HUDEP-2 (cell line): Measurements from ENCODE around the gene GSN.

Source experiments
- DNase-seq, 76 experiments: peaks; one replicate each; lab custom pipeline; 2025; ENCODE audit not compliant: unreplicated experiment in 76 of 76; lab: John Stamatoyannopoulos, UW

GSN gene

GRCh38 chr9:121267689-121268597 is at the start of gene GSN:
Gene GSN (plus strand): TSS chr9:121268162. CDS start chr9:121301972, 33,810 bp downstream.
- peak in 45 of 76 experiments; percentile 4 to 70 (median 39) for DNase-seq

GRCh38 chr9:121218357-121219027 is 49.5 kb upstream of the GSN start:
- DNase-seq: no peak

GRCh38 chr9:121219530-121219929 is 48.4 kb upstream of the GSN start:
- DNase-seq: no peak

- DNase-seq: no peak
These were observed 46.8 kb upstream of the GSN start for GRCh38 chr9:121220996-121221663.

- DNase-seq: no peak
These were observed 46.3 kb upstream of the GSN start for GRCh38 chr9:121221664-121222055.

- peak in 28 of 76 experiments; percentile 4 to 63 (median 38) for DNase-seq
These were observed 45.3 kb upstream of the GSN start for GRCh38 chr9:121222524-121223171.

GRCh38 chr9:121225240-121225639 is 42.7 kb upstream of the GSN start:
- DNase-seq: no peak

- DNase-seq: no peak
These were observed 41.8 kb upstream of the GSN start for GRCh38 chr9:121226175-121226574.

- no peak for DNase-seq
These were observed 40.1 kb upstream of the GSN start for GRCh38 chr9:121227862-121228261.

- DNase-seq: no peak
These were observed 37.7 kb upstream of the GSN start for GRCh38 chr9:121230256-121230655.

- DNase-seq: peak in 1 of 76 experiments; percentile 16
These were observed 35.7 kb upstream of the GSN start for GRCh38 chr9:121232251-121232650.

- no peak for DNase-seq
These were observed 33.8 kb upstream of the GSN start for GRCh38 chr9:121233906-121234831.

GRCh38 chr9:121234832-121235161 is 33.2 kb upstream of the GSN start:
- no peak for DNase-seq

- DNase-seq: no peak
These were observed 32.5 kb upstream of the GSN start for GRCh38 chr9:121235512-121235911.

GRCh38 chr9:121237916-121238315 is 30.0 kb upstream of the GSN start:
- no peak for DNase-seq

GRCh38 chr9:121239071-121239470 is 28.9 kb upstream of the GSN start:
- no peak for DNase-seq

GRCh38 chr9:121239851-121240250 is 28.1 kb upstream of the GSN start:
- no peak for DNase-seq

- no peak for DNase-seq
These were observed 27.4 kb upstream of the GSN start for GRCh38 chr9:121240472-121241135.

GRCh38 chr9:121242219-121242958 is 25.6 kb upstream of the GSN start:
- no peak for DNase-seq
